AG10803 (cell line): ENCODE data around the gene OLFM3.

Experiments used
- DNase-seq: peaks from one replicate; pipeline ENCODE4 v3.0.0; 2010; ENCODE audit warnings: low read depth
- H3K4me3 ChIP-seq: 2 replicates; pipeline ENCODE4 v1.5.1; 2011; ENCODE audit warnings: mild to moderate bottlenecking, low read length, control low read depth
- TF ChIP-seq, protein P1 (sequence below): conservative IDR thresholded peaks from 2 replicates; pipeline ENCODE4 v1.5.1; 2011; ENCODE audit warnings: mild to moderate bottlenecking, low read length, control low read depth, inconsistent platforms

Gene OLFM3

DNA sequence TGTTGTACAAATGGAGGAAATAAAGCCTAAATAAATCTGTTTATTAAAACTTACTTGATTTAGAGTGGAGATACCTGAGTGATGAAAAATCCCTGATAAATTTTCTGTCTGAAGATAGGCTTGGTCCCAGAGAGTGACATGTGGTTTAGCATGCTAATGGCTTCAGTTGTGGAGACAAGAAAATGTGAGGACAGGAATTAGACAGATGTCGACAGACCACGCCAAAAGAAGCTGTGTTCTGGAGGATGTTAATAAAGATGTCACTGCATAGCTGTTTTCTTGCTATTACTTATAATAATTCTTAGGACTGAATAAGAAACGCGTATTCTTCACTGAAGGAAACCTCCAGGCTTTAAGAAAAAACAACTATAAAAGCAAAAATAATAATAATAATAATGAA, 154.9 kb downstream of the OLFM3 start:
- no peak for DNase-seq
- H3K4me3 ChIP-seq: no peak overlapping the region
- TF ChIP-seq, protein P1, sequence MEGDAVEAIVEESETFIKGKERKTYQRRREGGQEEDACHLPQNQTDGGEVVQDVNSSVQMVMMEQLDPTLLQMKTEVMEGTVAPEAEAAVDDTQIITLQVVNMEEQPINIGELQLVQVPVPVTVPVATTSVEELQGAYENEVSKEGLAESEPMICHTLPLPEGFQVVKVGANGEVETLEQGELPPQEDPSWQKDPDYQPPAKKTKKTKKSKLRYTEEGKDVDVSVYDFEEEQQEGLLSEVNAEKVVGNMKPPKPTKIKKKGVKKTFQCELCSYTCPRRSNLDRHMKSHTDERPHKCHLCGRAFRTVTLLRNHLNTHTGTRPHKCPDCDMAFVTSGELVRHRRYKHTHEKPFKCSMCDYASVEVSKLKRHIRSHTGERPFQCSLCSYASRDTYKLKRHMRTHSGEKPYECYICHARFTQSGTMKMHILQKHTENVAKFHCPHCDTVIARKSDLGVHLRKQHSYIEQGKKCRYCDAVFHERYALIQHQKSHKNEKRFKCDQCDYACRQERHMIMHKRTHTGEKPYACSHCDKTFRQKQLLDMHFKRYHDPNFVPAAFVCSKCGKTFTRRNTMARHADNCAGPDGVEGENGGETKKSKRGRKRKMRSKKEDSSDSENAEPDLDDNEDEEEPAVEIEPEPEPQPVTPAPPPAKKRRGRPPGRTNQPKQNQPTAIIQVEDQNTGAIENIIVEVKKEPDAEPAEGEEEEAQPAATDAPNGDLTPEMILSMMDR: no peak

DNA sequence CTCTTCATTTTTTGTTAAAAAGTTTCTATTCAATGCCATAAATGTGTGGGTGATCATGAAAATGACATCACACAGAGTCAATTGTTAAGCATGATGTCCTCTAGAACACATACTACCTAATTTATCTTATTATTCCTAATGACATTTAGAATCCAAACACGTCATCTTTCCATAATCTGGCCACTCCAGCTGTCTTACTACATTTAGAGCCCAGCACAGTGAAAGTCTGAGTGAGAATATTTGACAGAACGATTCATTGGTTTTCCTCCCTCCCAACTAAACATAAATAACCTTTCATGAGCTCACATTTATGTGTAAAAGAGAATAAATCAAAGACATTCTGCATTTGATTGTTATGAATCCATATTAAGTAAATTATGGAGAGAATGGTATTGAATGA, 160.7 kb downstream of the OLFM3 start:
- no peak overlapping the region for H3K4me3 ChIP-seq
- DNase-seq: no peak
- TF ChIP-seq, protein P1: no peak

DNA sequence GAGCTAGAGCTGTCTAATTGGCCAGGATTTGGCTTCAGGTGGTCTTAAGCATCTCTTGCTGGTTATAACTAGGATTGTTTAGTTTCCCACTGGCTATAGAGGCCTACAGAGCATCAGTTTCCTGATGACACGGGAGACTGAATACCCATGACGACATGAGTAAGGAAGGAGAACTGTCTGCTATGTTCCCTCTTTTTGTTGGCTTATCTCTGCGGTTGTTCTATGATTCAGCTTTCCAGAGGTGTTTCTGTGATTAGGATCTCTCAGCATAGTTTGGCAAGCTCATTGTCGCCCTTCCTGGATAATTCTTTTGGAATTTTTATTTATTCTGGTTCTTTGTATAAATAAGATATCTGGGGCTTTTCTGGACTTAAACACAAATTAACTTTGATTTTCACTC, 163.4 kb downstream of the OLFM3 start:
- TF ChIP-seq, protein P1: no peak
- no peak overlapping the region for H3K4me3 ChIP-seq
- DNase-seq: no peak

DNA sequence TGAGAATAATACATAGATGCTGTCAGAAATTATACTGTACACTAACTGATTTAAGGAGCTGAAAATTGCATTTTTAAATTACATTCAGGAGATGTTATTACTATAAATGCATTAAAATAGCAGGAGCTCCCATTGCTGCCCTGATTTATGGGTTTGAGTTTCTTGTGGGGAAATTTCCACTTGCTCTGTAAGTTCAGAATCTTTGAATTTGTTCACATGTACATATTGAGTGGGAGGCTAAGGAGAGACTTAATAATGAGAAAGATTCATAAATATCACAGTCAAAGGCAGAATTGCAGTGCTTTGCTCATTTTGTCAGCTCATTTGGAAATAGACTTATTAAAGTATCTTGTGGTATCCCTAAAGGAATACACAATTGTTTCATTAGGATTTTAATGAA, 170.3 kb downstream of the OLFM3 start:
- DNase-seq: no peak
- H3K4me3 ChIP-seq: no peak overlapping the region
- TF ChIP-seq, protein P1: no peak

DNA sequence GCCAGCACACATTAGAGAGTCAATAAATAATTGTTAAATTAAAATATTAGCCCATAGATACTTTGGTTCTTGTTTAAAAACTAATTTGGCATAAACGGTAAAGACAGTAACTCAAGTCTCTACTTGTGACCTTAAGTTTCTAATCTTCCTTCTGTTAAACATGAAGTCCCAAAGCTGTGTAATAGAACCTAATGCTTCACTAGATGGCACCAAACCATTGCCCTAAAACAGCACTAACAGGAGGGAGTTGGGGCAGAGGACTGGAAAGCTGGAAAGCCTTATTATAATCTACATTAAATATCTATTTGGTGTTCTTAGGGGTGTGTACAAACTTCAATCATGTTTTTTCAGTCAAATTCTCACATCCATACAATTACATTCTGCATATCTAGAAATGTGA, 176.7 kb downstream of the OLFM3 start:
- TF ChIP-seq, protein P1: peak; percentile 32
- DNase-seq: peak; percentile 9
- H3K4me3 ChIP-seq: no peak overlapping the region

DNA sequence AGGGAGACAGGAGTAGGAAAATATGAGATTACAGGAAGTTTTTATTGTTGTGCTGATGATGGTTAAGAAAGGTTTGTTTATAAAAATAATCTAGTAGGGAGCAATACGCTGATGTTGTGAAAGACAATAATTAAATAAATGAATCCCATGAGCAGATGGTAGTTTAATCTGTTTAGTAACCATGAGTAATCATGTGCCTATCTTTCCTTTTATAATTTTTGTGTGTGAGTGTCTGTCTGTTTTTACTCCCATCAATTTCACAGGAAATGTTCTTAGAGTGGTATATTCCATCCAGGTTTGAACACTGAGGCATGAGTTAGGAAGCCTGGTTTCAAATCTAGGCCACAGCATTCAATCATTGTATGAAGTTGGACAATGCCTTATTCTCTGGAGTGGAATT, 180.5 kb downstream of the OLFM3 start:
- TF ChIP-seq, protein P1: no peak
- H3K4me3 ChIP-seq: no peak overlapping the region
- no peak for DNase-seq

DNA sequence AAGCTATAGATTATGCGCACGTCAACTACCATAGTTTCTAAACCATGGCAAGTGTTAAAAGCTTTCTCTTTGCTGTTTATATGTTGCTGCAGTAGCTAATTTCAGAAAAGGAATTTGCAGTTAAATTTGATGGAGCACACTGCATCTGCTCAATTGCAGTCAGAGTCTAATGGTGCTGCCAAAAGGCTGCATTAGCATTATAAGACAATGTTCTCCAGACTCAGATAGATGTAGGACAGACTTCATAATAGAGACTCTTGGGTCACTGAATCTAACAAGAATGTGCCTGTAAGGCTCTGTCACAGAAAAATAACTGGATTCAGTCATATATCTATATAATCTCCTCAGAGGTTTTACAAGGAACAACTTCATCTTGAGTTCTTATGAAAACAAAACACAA, 198.3 kb downstream of the OLFM3 start:
- TF ChIP-seq, protein P1: no peak
- no peak overlapping the region for H3K4me3 ChIP-seq
- no peak for DNase-seq
